DMS153 treated with DMSO at 0.1 percent for 48 hours (cell line): ENCODE results near the gene GET4.

Experiments used
- DNase-seq: peaks from one replicate; lab custom pipeline; 2025; ENCODE audit not compliant: unreplicated experiment; lab: John Stamatoyannopoulos, UW

Gene GET4

GRCh38 chr7:885261-885892 lies 9.0 kb downstream of the GET4 start:
- DNase-seq, result no peak

DNA sequence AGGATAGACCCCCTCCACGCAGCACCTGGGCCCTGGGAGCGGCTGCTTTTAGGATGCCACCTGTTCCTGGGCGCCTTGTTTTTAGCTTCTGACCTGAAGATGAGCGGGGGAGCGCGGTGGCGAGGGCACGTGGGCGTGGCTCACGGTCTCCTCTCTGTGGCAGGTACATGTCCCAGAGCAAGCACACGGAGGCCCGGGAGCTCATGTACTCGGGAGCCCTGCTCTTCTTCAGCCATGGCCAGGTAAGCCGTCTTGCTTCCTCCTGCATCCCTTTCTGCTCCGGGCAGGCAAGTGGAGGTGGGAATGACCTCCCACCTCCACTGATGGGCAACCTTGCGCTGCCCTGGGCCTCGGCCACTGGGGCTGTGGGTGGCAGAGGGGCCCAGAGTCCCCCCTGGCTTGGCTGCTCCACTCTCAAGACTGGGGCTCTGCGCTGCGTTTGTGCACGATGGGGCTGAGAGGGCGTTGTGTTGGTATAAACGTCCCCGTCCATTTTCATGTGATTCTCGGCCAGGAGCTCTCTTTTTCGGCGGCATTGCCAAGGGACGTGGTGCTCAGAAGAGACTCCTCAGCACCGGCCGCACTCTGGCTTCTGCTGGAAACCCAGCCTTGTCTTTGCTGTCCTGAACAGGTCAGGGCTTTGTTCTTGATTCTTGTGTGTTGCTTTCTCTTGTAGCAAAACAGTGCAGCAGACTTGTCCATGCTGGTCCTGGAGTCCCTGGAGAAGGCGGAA lies 9.7 kb downstream of the GET4 start:
- no peak for DNase-seq

DNA sequence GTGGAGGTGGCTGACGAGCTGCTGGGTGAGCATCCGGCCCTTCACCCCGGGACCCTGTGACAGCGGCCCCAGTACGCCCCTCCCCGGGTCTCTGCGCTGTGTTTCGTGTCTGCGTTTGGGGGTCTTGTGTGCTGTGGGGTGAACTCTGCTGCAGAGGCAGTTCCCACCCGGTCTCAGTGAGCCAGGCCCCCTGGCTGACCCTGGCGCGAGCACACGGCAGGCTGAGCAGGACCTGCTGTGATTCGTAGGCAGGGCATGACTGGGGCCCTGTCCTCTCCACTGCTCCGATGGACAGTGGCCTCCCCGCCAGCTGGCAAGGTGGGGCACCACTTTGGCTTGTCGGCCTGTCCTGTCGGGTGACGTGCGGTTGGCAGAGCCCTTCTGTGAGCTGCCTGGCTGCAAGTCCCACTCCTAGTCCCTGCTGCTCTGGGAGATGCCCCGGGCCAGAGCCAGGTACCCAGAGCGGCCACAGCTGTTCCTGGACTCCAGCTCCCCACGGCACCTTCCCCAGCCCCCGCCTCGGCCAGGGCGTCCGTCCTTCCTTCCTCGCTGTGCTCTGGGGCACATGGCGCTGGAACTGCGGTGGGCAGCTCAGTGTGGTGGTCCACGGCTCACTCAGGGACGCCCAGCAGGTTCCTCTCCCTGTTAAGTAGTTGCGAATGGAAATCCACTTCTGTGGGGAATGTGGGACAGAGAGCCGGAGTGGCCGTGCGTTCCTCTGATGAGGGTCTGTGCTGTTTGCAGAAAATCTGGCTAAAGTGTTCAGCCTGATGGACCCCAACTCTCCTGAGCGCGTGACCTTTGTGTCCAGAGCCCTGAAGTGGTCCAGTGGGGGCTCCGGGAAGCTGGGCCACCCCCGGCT lies 10.5 kb downstream of the GET4 start:
- no peak for DNase-seq

DNA sequence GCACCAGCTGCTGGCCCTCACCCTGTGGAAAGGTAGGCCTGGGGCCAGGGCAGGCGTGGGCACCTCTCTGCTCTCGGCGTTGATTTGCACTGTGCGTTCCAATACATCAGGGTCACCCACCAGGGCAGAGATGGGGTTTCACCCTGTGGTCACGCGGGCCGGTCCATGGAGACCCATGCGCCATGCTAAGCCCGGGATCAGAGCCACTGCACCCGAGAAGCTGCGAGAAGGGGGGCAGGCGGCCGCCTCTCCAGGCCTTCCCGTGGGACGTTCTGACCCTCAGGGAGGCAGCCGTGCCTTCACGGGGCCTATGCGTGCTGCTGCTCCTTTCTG lies 11.1 kb downstream of the GET4 start:
- no peak for DNase-seq

DNA sequence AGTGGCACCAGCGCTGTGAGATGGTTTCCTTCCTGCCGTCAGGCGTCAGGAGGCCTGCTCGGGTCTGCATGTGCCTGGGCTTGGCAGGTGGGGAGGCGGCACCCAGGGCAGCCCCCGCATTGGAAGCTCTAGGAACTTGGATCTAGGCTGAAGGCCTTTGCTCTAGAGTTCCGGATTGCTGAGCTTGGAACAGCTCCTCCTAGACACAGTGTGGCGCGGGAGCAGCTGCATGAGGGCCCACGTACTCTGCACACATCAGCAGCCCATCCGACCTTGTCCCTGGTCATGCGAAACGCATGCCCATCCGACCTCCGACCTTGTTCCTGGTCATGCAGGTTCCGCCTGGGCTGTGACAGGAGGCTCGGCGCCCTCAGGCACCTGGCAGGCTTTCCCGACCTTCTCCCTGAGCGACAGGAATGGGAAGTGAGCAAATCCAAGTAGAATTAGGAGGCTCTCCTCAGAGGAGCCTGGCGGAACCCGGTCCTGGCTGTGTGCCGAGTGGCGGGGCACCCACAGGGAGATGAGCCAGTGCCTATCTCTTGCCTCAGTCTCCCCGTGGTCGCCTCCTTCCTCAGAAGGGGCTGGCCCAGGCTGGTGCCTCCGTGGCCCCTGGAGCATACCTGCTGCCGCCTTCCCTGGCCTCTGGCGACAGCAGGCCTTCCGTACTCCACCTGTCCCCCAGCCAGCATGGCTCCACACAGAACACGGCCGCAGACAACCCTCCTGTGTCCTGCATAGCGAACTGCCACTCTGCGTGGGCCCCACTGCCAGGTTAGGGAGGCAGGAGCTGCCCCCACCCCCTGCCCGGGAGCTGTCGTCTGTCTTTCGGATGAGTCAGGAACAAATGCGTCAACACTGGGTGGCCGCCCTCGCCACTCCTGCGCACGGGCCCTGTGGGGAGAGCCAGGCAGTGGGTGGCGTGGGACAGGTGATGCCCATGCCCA lies 12.0 kb downstream of the GET4 start:
- DNase-seq, result no peak

GRCh38 chr7:889025-889390 lies 12.7 kb downstream of the GET4 start:
- no peak for DNase-seq

DNA sequence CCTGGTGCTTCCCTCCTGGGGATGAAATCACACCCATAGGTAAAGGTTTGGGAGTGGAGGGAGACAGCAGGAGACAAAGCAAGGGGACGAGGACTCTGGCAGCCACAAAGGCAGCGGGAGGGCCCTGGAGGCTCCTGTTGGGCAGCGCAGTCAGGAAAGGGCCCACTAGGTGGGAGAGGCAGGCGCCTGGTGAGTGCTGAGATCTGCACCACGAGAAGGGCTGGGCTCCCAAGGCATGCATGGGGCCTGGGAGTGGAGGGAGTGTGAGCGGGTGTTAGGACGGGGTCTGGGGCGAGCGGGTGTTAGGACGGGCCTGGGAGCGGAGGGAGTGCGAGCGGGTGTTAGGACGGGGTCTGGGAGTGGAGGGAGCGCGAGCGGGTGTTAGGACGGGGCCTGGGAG lies 13.0 kb downstream of the GET4 start:
- DNase-seq, result no peak

GRCh38 chr7:890868-891267 lies 14.5 kb downstream of the GET4 start:
- DNase-seq, result no peak

DNA sequence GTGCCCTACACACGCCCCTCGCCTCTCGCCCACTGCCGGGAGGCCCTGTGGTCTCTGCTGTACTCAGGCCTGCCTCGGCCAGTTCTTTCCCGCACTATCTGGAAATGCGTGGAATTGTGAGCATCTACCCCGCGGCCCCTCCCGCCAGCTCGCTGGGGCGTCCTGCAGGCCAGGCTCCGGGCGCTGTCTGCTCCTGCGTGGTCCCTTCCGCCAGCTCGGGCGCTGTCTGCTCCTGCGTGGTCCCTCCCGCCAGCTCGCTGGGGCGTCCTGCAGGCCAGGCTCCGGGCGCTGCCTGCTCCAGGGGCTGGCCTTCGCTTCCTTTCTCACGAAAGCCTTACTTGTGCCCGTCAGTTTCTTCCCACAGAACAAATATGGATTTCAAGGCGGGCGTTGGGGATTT lies 14.9 kb downstream of the GET4 start:
- no peak for DNase-seq

- DNase-seq, result no peak
Measured at GRCh38 chr7:891805-892204, 15.5 kb downstream of the GET4 start.

- DNase-seq, result no peak
Measured at GRCh38 chr7:892648-893593, 16.6 kb downstream of the GET4 start.

DNA sequence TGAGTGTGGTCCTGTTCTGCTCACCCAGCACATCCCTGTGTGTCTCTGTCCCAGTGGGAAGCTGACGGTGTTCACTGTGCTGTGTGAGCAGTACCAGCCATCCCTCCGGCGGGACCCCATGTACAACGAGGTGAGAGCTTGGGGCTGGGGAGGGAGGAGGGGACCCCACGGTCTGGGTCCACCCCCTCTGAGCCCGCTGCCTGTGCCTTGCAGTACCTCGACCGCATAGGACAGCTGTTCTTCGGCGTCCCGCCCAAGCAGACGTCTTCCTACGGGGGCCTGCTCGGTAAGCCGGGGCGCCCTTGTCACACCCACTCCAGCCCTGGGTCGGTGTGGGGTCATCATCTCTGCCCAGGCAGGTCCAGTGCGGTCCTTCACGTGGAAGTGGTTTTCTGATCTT lies 17.3 kb downstream of the GET4 start:
- no peak for DNase-seq

GRCh38 chr7:894164-894867 lies 18.0 kb downstream of the GET4 start:
- no peak for DNase-seq

DNA sequence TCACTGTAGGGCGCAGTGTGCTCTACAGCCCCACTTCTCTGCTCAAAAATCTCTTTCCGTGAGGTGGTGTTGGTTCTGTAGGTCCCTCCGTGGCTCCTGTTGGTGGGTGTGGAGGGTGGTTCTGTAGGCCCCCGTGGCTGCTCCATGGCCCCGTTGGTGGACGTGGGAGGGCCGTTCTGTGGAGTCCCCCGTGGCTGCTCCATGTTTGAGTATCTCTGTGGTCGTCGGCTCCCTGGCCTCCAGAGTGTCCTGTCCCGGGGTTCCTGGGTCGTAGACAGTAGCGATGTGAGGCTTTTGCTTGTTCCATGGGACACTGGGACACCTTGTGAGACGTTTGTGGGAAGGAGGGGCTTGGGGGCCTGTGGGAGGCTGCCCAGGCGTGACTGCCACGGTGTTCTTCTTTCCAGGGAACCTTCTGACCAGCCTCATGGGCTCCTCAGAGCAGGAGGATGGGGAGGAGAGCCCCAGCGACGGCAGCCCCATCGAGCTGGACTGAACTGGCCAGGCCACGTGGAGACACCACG lies 18.6 kb downstream of the GET4 start:
- DNase-seq, result no peak

GRCh38 chr7:895451-896052 lies 19.2 kb downstream of the GET4 start:
- DNase-seq, result no peak

- DNase-seq, result no peak
Measured at GRCh38 chr7:896346-897075, 20.2 kb downstream of the GET4 start.

GRCh38 chr7:897086-897485 lies 20.7 kb downstream of the GET4 start:
- DNase-seq, result no peak

- no peak for DNase-seq
Measured at GRCh38 chr7:897771-898376, 21.5 kb downstream of the GET4 start.
